Esophagus muscularis mucosa (tissue), 4 donors: Measurements from ENCODE around the gene PCSK6.

ENCODE experiments used
- EP300 ChIP-seq: sonication (generic); formaldehyde crosslinking; IDR thresholded peaks from one replicate; pipeline ENCODE4 v1.6.1; 2017; ENCODE audit warnings: antibody characterized with exemption
- POLR2A ChIP-seq: fragments of 450-650 bp; IDR thresholded peaks from one replicate; pipeline ENCODE4 v1.6.1; 2017; ENCODE audit warnings: antibody characterized with exemption, moderate library complexity, mild to moderate bottlenecking, low read depth
- POLR2AphosphoS5 ChIP-seq, 2 donors: sonication (generic); formaldehyde crosslinking; IDR thresholded peaks; one replicate each; pipeline ENCODE4 v1.6.1; 2017; ENCODE audit warnings: antibody characterized with exemption in 2 of 2
- TF ChIP-seq, protein P1 (sequence below), 3 experiments: fragments of 200-600 bp in 2 of 3; fragments of 450-650 bp in 1 of 3; sonication (generic) in 2 of 3; IDR thresholded peaks; one replicate each; pipeline ENCODE4 v1.5.1; 2017 to 2019; ENCODE audit warnings: antibody characterized with exemption in 3 of 3, mild to moderate bottlenecking in 2 of 3, moderate library complexity in 1 of 3

DNA sequence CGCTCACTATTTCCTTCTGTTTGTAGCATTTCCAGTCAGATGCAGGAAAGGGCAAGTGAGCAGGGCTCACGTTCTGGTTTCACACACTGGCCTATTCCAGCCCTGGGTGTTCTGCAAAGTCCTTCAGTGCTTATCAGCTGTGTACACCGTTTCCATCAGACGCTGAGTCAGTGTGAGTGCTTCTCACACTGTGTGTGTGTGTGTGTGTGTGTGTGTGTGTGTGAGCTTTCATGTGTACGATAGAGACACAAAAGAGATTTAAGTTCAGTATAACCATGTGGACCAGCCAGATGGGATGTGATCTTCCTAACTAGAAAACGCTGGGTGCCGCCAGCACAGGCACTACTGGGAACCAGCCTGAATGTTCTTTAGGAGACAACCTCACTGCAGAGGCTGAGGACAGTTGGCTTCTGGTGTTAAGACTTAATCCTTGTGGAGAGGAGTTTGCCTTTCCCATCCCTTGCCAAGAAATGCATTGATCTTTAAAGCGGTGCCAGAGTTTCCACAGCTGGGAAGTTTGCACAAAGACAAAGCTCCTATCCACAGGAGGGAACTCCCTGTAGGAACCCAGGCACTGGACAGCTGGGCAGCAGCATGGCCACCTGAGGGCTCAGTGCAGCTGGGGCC, 233.8 kb downstream of the PCSK6 start:
- TF ChIP-seq EP300 (no peak), POLR2AphosphoS5 (IDR thresholded peaks at IDR 0.05) (no peak), POLR2A (no peak)
- TF ChIP-seq, protein P1, sequence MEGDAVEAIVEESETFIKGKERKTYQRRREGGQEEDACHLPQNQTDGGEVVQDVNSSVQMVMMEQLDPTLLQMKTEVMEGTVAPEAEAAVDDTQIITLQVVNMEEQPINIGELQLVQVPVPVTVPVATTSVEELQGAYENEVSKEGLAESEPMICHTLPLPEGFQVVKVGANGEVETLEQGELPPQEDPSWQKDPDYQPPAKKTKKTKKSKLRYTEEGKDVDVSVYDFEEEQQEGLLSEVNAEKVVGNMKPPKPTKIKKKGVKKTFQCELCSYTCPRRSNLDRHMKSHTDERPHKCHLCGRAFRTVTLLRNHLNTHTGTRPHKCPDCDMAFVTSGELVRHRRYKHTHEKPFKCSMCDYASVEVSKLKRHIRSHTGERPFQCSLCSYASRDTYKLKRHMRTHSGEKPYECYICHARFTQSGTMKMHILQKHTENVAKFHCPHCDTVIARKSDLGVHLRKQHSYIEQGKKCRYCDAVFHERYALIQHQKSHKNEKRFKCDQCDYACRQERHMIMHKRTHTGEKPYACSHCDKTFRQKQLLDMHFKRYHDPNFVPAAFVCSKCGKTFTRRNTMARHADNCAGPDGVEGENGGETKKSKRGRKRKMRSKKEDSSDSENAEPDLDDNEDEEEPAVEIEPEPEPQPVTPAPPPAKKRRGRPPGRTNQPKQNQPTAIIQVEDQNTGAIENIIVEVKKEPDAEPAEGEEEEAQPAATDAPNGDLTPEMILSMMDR (IDR thresholded peaks at IDR 0.05): no peak
